SK-N-SH (cell line): ENCODE measurements around the gene ZNF614. TPM values are rescaled to one million over a fixed set of nuclear protein-coding genes. Genes with fewer than 3 reads are reported as not detected.

ENCODE experiments used
- CTCF ChIA-PET: fragments of 300-600, 350-600 bp; formaldehyde crosslinking; extraction: SDS; loops from one replicate; lab custom pipeline; 2021; lab: Yijun Ruan, JAX
- POLR2A ChIA-PET: fragments of 350-600 bp; sonication (Branson Sonifier 250); formaldehyde crosslinking; extraction: SDS; loops from one replicate; lab custom pipeline; 2020; ENCODE audit warnings: antibody characterized with exemption, inconsistent platforms; lab: Yijun Ruan, JAX
- DNase-seq: peaks from one replicate; pipeline ENCODE4 v3.0.0; 2012
- H2AFZ ChIP-seq: fragments of 200-600 bp; sonication (generic); 2 replicates; pipeline ENCODE4 v1.8.1; 2016; ENCODE audit warnings: antibody characterized with exemption, mild to moderate bottlenecking, low read depth
- H3F3A ChIP-seq: fragments of 200-600 bp; sonication (generic); replicated peaks from 2 replicates; pipeline ENCODE3; 2016; ENCODE audit warnings: antibody characterized with exemption, mild to moderate bottlenecking; ENCODE audit not compliant: insufficient read depth
- H3K27ac ChIP-seq, 2 experiments: fragments of 200-500 bp in 1 of 2; fragments of 200-600 bp in 1 of 2; sonication (Bioruptor generic) in 1 of 2; sonication (generic), shearing (Covaris generic) in 1 of 2; 2 replicates each; pipeline versions ENCODE4 v1.5.1 to v1.6.1; 2014 to 2016; ENCODE audit warnings: low read depth in 2 of 2, inconsistent platforms in 1 of 2, low read length in 1 of 2, mild to moderate bottlenecking in 1 of 2, mixed read lengths in 1 of 2
- H3K27me3 ChIP-seq: fragments of 200-600 bp; sonication (generic), shearing (Covaris generic); 2 replicates; pipeline ENCODE4 v1.6.1; 2016; ENCODE audit warnings: mixed run types; ENCODE audit not compliant: insufficient read depth
- H3K36me3 ChIP-seq, 2 experiments: fragments of 200-500 bp in 1 of 2; fragments of 200-600 bp in 1 of 2; sonication (Bioruptor generic) in 1 of 2; sonication (generic) in 1 of 2; replicated peaks in 1 of 2; 2 replicates each; pipeline versions ENCODE3 to v1.5.1; 2014 to 2016; ENCODE audit warnings: low read length in 1 of 2, mild to moderate bottlenecking in 1 of 2; ENCODE audit not compliant: insufficient read depth in 2 of 2, control insufficient read depth in 1 of 2
- H3K4me1 ChIP-seq, 2 experiments: fragments of 200-500 bp in 1 of 2; fragments of 200-600 bp in 1 of 2; sonication (Bioruptor generic) in 1 of 2; sonication (generic), shearing (Covaris generic) in 1 of 2; 2 replicates each; pipeline versions ENCODE4 v1.5.1 to v1.6.1; 2014 to 2016; ENCODE audit warnings: low read depth in 1 of 2, low read length in 1 of 2, mixed run types in 1 of 2; ENCODE audit not compliant: insufficient read depth in 2 of 2, control insufficient read depth in 1 of 2
- H3K4me2 ChIP-seq: fragments of 200-600 bp; sonication (generic), shearing (Covaris generic); 2 replicates; pipeline ENCODE4 v1.6.1; 2017; ENCODE audit warnings: mixed run types
- H3K4me3 ChIP-seq, 2 experiments: fragments of 200-500 bp in 1 of 2; fragments of 200-600 bp in 1 of 2; sonication (Bioruptor generic) in 1 of 2; sonication (generic), shearing (Covaris generic) in 1 of 2; 2 replicates each; pipeline versions ENCODE4 v1.5.1 to v1.8.1; 2014 to 2016; ENCODE audit warnings: low read depth in 2 of 2, inconsistent platforms in 1 of 2, low read length in 1 of 2, mild to moderate bottlenecking in 1 of 2, mixed read lengths in 1 of 2, moderate library complexity in 1 of 2
- H3K79me2 ChIP-seq: fragments of 200-600 bp; sonication (generic); 2 replicates; pipeline ENCODE4 v1.8.1; 2017; ENCODE audit warnings: mild to moderate bottlenecking; ENCODE audit not compliant: insufficient read depth
- H3K9ac ChIP-seq: fragments of 200-600 bp; sonication (generic); 2 replicates; pipeline ENCODE4 v1.6.1; 2017; ENCODE audit warnings: mixed run types
- H3K9me2 ChIP-seq: fragments of 200-600 bp; sonication (generic); 2 replicates; pipeline ENCODE4 v1.6.1; 2017; ENCODE audit warnings: mixed run types
- H3K9me3 ChIP-seq: fragments of 200-600 bp; sonication (generic); 2 replicates; pipeline ENCODE4 v1.6.1; 2017; ENCODE audit warnings: mixed run types, mild to moderate bottlenecking, moderate library complexity
- H4K20me1 ChIP-seq: fragments of 200-600 bp; sonication (generic); 2 replicates; pipeline ENCODE4 v1.6.1; 2017; ENCODE audit warnings: mild to moderate bottlenecking, mixed run types; ENCODE audit not compliant: insufficient read depth
- ELF1 ChIP-seq: IDR thresholded peaks from 2 replicates; pipeline ENCODE4 v1.4.0; 2012
- RCOR1 ChIP-seq: fragments of 150-350 bp; IDR thresholded peaks from 2 replicates; pipeline ENCODE4 v1.6.1; 2017; ENCODE audit warnings: antibody characterized with exemption, low read length
- RFX5 ChIP-seq: IDR thresholded peaks from 2 replicates; pipeline ENCODE4 v1.6.1; 2012; ENCODE audit warnings: mild to moderate bottlenecking, improper control_type of control experiment, low read length
- SIN3A ChIP-seq: IDR thresholded peaks from 2 replicates; pipeline ENCODE4 v1.6.1; 2012; ENCODE audit warnings: low read depth, mild to moderate bottlenecking, low read length, moderate library complexity, borderline replicate concordance
- SMC3 ChIP-seq: IDR thresholded peaks from 2 replicates; pipeline ENCODE4 v1.6.1; 2012; ENCODE audit warnings: low read depth, low read length, improper control_type of control experiment
- TEAD4 ChIP-seq: IDR thresholded peaks from 2 replicates; pipeline ENCODE4 v1.4.0; 2012; ENCODE audit warnings: mild to moderate bottlenecking, borderline replicate concordance; ENCODE audit not compliant: insufficient read depth
- YY1 ChIP-seq: IDR thresholded peaks from 2 replicates; pipeline ENCODE4 v1.4.0; 2012; ENCODE audit warnings: low read depth, mild to moderate bottlenecking
- WGBS: methylation state at CpG from one replicate; pipeline ENCODE4 v1.1.6; 2017; ENCODE audit warnings: low lambda C conversion rate; 5-methylcytosine and 5-hydroxymethylcytosine counted together
- polyA plus RNA-seq, 3 experiments: library from polyadenylated mRNA; depleted of rRNA; stranded (reverse); fragments of >200 nt; gene quantifications; 2 replicates each; pipeline ENCODE4 v1.2.3, GENCODE V29; 2012
- TF ChIP-seq, protein P1 (sequence below): fragments of 150-350 bp; IDR thresholded peaks from 2 replicates; pipeline ENCODE4 v1.6.1; 2017; ENCODE audit warnings: antibody characterized with exemption, low read length, low read depth, borderline replicate concordance

The ZNF614 gene
- polyA plus RNA-seq, 1 of the 3 experiments (the other 2 are of a cell fraction): 2.8 TPM

DNA sequence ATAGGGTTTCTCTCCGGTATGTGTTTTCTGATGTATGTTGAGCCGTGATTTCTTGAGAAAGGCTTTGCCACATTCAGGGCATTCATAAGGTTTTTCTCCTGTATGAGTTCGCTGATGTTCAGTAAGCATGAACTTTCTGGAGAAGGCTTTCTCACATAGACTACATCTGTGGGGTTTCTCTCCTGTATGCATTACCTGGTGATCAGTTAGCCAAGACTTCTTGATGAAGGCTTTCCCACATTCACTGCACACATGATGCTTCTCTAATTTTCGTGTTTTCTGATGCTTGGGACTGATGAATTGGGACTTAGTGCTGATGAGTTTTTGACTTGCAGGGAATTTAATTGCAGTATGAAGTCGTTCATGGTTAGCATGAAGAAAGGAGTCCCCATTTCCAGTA lies 62.6 kb downstream of the ZNF614 start:
- Histone ChIP-seq H3K9ac (no peak overlapping the region), H3K79me2 (no peaks in the 10 kb centered on the region)

More for the DNA sequence above, 62.6 kb downstream of the ZNF614 start:
- Histone ChIP-seq H3K4me1 (no peaks in the 10 kb centered on the region), H3F3A (no peaks in the 10 kb centered on the region), H2AFZ (no peak overlapping the region), H3K36me3 (peaks cover 41 to 72% of the 10 kb centered on the region in 2 experiments), H3K9me2 (no peaks in the 10 kb centered on the region), H3K27me3 (no peaks in the 10 kb centered on the region), H3K4me3 (no peak overlapping the region; a peak in 1 of 4 replicates), H3K4me2 (no peak overlapping the region), H3K9me3 (peaks cover 20% of the 10 kb centered on the region), H4K20me1 (no peaks in the 10 kb centered on the region), H3K27ac (no peak overlapping the region)
- no peak for DNase-seq
- ChIA-PET POLR2A (no interaction called here), CTCF (no interaction called here)
- no peak for TF ChIP-seq RCOR1
- no peak for TF ChIP-seq RFX5
- no peak for TF ChIP-seq YY1
- no peak for TF ChIP-seq SMC3
- no peak for TF ChIP-seq ELF1
- TF ChIP-seq SIN3A: no peak
- no peak for TF ChIP-seq TEAD4
- TF ChIP-seq, protein P1, sequence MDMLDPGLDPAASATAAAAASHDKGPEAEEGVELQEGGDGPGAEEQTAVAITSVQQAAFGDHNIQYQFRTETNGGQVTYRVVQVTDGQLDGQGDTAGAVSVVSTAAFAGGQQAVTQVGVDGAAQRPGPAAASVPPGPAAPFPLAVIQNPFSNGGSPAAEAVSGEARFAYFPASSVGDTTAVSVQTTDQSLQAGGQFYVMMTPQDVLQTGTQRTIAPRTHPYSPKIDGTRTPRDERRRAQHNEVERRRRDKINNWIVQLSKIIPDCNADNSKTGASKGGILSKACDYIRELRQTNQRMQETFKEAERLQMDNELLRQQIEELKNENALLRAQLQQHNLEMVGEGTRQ: no peak
- 87% methylated on average over 5 of the region's 5 CpGs for WGBS

Other genes with a start within 250 kb of the ZNF614 start
- gene FPR3, start 233.2 kb downstream of the ZNF614 start, polyA plus RNA-seq (2012; rRNA removed): 0.02 and 0.05 TPM in 2 replicates
- 6.8 and 9.6 TPM in 2 replicates for gene ZNF577, start 140.4 kb downstream of the ZNF614 start, polyA plus RNA-seq (2012; rRNA removed)
- 1.5 and 2.7 TPM in 2 replicates for gene ZNF649, start 123.4 kb downstream of the ZNF614 start, polyA plus RNA-seq (2012; rRNA removed)
- 2.2 and 3.1 TPM in 2 replicates for gene ZNF613, start 100.9 kb downstream of the ZNF614 start, polyA plus RNA-seq (2012; rRNA removed)
- 3.4 and 4.1 TPM in 2 replicates for gene ZNF350, start 41.5 kb downstream of the ZNF614 start, polyA plus RNA-seq (2012; rRNA removed)
- gene ZNF615, start 20.2 kb downstream of the ZNF614 start, polyA plus RNA-seq (2012; rRNA removed): 1.6 and 3.0 TPM in 2 replicates
- gene ZNF432, start 20.5 kb upstream of the ZNF614 start, polyA plus RNA-seq (2012; rRNA removed): 2.9 and 3.9 TPM in 2 replicates
- 3.8 and 5.1 TPM in 2 replicates for gene ZNF841, start 67.4 kb upstream of the ZNF614 start, polyA plus RNA-seq (2012; rRNA removed)
- gene ZNF616, start 111.6 kb upstream of the ZNF614 start, polyA plus RNA-seq (2012; rRNA removed): 1.5 and 2.0 TPM in 2 replicates
- gene ZNF836, start 143.2 kb upstream of the ZNF614 start, polyA plus RNA-seq (2012; rRNA removed): 1.6 and 2.3 TPM in 2 replicates
- gene PPP2R1A, start 161.7 kb upstream of the ZNF614 start, polyA plus RNA-seq (2012; rRNA removed): 162 and 163 TPM in 2 replicates
- gene ZNF766, start 241.2 kb upstream of the ZNF614 start, polyA plus RNA-seq (2012; rRNA removed): 3.9 and 5.4 TPM in 2 replicates